ENCODE data around the gene FUCA2.

DNA sequence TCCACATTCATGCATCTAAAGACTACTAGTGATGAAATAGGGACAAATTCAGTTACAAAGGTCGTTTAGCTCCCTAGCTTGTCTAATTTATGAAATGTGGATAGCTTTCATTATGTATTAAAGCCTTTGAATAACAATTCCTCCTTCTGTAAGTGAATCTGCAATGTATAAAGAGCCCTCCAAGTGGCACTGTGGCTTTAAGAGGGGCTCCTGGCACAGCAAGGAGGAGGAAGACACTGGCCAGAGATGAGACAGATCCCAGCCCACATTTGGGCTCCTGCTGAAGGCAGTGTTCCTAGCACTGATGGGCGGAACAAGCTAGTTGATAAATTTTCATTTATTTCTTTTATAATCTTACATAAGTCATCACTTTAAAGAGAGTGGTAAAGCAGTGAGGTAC is 17.6 kb upstream of the FUCA2 start:
- TF ChIP-seq, protein P1, sequence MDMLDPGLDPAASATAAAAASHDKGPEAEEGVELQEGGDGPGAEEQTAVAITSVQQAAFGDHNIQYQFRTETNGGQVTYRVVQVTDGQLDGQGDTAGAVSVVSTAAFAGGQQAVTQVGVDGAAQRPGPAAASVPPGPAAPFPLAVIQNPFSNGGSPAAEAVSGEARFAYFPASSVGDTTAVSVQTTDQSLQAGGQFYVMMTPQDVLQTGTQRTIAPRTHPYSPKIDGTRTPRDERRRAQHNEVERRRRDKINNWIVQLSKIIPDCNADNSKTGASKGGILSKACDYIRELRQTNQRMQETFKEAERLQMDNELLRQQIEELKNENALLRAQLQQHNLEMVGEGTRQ (IDR thresholded peaks at IDR 0.05; ENCODE audit: borderline replicate concordance, low read depth, low read length) = no peak
- no peak for TF ChIP-seq REST (IDR thresholded peaks at IDR 0.05; ENCODE audit: low read depth, low read length)
- TF ChIP-seq, protein P2, sequence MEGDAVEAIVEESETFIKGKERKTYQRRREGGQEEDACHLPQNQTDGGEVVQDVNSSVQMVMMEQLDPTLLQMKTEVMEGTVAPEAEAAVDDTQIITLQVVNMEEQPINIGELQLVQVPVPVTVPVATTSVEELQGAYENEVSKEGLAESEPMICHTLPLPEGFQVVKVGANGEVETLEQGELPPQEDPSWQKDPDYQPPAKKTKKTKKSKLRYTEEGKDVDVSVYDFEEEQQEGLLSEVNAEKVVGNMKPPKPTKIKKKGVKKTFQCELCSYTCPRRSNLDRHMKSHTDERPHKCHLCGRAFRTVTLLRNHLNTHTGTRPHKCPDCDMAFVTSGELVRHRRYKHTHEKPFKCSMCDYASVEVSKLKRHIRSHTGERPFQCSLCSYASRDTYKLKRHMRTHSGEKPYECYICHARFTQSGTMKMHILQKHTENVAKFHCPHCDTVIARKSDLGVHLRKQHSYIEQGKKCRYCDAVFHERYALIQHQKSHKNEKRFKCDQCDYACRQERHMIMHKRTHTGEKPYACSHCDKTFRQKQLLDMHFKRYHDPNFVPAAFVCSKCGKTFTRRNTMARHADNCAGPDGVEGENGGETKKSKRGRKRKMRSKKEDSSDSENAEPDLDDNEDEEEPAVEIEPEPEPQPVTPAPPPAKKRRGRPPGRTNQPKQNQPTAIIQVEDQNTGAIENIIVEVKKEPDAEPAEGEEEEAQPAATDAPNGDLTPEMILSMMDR (IDR thresholded peaks at IDR 0.05) = peak; percentile 43
- TF ChIP-seq RAD21 (IDR thresholded peaks at IDR 0.05; ENCODE audit: low read length) = peak; percentile 56
- no peak for TF ChIP-seq SIN3A (IDR thresholded peaks at IDR 0.05; ENCODE audit: borderline replicate concordance, low read depth, low read length)
- TF ChIP-seq EP300 (IDR thresholded peaks at IDR 0.05; ENCODE audit: borderline replicate concordance in 1 of 2, low read depth in 1 of 2, low read length in 1 of 2) = no peak
- no peak for TF ChIP-seq POLR2AphosphoS5 (IDR thresholded peaks at IDR 0.05; ENCODE audit: low read depth, low read length)
- no peak for TF ChIP-seq GABPA (IDR thresholded peaks at IDR 0.05; ENCODE audit: low read depth)
- TF ChIP-seq EZH2phosphoT487 (IDR thresholded peaks at IDR 0.05; ENCODE audit: borderline replicate concordance, low read depth) = no peak
- no peak for TF ChIP-seq FOXJ3 (CRISPR knock-in tag; IDR thresholded peaks at IDR 0.05)
- TF ChIP-seq RFX5 (IDR thresholded peaks at IDR 0.05; ENCODE audit: low read length) = no peak

Data from SK-N-SH (cell line).